GM21360 (cell line): ENCODE data around the gene PIK3R3.
"Not testable (repeated sequence)": the region's sequence is repeated elsewhere in the genome, so short reads cannot be mapped to it uniquely, and the experiment has no call there.

Source experiments
- ATAC-seq: cut with Tn5 transposase; IDR thresholded peaks from one replicate; pipeline ENCODE4 v1.9.1; 2021; ENCODE audit warnings: mild to moderate bottlenecking, moderate library complexity; ENCODE audit not compliant: unreplicated experiment

PIK3R3 gene

DNA sequence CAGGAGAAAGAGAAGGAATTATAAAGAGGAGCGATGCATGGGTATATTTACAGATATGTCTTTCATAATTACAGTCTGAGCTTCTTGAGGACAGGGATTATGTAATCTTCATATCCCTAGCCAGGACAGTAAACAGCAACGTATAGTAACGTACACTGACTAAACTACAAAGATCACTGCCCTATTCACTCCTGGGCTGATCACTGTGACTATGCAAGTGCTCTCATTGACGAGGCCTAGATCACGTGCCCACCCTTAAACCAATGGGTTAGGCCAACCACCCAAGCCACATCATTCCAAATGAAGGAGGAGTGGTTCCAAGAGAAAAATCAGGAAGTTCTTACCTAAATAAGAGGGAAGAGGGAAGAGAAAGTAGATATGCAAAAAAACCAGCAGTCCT is 18.5 kb downstream of the PIK3R3 start:
- ATAC-seq = no peak

DNA sequence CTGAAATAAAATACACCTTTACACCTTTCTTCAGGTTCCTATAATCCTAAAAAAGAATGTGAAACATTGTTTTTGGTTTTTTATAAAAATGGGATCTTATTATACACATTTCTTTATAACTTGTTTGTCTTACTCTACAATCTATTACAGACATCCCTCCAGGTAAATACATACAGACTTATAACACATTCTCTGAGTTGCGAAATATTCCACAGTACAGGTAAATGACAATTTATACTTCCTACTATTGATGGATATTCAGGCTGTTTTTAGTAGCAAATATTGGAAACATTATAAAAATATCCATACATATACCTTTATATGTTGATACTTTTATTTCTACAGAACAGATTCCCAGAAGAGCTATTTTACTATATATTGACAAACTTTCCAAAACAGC is 20.3 kb downstream of the PIK3R3 start:
- no peak for ATAC-seq

DNA sequence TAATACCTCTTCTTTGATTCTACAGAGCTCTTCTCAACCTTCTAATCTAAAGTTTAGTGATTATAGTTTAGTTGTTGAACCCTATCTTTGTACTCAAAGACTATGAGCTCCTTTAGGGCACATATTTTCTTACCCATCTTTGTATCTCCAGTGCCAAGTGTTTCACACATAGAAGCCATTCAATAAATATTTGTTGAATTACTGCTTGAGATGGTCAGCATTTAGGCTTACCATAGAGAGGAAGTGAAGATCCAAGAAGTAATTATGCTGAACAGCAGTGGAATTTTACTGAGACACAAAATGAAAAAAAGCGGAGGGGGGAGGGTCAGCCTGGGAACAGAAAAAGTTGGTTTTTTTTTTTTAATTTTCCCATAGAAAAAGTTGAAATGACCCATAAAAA is 21.9 kb downstream of the PIK3R3 start:
- ATAC-seq = no peak

DNA sequence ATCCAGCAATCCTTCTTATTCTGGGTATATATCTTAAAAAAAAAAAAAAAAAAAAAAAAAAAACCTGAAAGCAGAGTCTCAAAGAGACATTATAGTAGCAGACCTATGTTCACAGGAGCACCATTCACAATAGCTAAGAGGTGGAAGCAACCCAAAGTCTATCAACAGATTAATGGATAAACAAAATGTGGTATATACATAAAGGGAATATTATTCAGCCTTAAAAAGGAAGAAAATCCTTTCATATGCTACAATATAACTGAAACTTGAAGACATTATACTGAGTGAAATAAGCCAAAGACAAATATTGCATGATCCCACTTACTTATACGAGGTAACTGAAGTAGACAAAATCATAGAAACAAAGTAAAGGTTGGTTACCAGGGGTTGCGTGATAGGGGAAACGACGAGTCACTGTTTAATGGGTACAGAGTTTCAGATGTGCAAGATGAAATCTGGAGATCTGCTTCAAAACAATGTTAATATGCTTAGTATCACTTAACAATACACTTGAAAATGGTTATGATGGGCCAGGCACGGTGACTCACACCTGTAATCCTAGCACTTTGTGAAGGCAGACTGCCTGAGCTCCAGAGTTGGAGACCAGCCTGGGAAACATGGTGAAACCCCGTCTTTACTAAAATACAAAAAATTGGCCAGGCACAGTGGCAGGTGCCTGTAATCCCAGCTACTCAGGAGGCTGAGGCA is 29.5 kb downstream of the PIK3R3 start:
- no peak for ATAC-seq

- ATAC-seq = no peak
These were observed 33.2 kb downstream of the PIK3R3 start for GRCh38 chr1:46099215-46099614.

- ATAC-seq = no peak
These were observed 34.3 kb downstream of the PIK3R3 start for GRCh38 chr1:46098027-46098712.

DNA sequence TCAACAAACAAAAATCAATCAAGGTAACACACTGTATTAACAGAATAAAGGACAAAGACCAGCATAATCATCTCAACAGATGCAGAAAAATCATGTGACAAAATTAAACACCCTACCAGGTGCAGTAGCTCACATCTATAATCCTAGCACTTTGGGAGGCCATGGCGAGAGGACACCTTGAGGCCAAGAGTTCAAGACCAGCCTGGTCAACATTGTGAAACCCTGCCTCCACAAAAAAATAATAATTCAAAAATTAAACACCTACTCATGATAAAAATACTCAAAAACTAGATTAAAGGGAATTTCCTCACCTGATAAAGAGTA is 35.3 kb downstream of the PIK3R3 start:
- no peak for ATAC-seq

- no peak for ATAC-seq
These were observed 35.9 kb downstream of the PIK3R3 start for GRCh38 chr1:46096269-46097148.

GRCh38 chr1:46095110-46095509 is 37.3 kb downstream of the PIK3R3 start:
- not testable (repeated sequence) for ATAC-seq

GRCh38 chr1:46094471-46095005 is 37.9 kb downstream of the PIK3R3 start:
- ATAC-seq = no peak

- ATAC-seq = not testable (repeated sequence)
These were observed 38.6 kb downstream of the PIK3R3 start for GRCh38 chr1:46093832-46094231.

- ATAC-seq = no peak
These were observed 44.5 kb downstream of the PIK3R3 start for GRCh38 chr1:46087891-46088290.

- no peak for ATAC-seq
These were observed 45.9 kb downstream of the PIK3R3 start for GRCh38 chr1:46086576-46086975.

DNA sequence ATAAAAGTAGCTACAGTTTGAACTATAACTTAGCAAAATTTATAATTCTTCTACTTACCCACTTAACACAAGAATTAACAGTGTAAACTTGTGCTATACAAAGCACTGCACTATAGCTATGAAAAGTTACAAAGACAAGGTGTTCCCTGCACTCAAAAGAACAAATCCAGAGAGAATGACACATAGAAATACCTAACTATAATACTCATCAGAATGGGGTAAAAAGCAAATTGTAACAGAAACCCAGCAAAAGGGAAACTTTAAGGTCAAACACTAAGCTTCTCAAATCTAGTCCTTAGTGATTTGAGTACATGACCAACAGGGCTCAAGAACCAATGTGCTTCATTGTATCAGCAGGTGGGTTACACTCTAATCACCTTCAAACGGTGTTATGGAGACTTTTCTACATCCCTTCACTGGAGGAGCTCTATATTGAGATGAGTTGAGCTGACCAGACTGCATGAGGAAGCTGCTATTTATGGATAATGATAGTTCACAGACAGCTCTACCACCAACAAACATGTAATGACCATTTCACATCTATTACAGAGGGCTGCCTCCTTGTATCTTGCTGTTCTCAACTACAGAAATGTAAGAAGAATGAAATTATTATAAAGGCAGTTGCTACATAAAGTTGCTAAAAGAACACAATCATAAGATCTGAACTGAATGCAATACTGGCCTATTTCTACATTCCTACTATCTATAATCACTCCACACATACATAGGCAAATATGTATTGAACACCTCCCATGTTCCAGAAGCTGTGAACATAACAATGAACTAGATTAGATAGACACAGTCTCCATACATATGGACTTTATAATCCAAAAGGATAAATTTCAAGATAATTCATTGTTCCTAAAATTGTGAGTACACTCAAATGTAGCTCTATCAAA is 47.6 kb downstream of the PIK3R3 start:
- ATAC-seq = no peak

DNA sequence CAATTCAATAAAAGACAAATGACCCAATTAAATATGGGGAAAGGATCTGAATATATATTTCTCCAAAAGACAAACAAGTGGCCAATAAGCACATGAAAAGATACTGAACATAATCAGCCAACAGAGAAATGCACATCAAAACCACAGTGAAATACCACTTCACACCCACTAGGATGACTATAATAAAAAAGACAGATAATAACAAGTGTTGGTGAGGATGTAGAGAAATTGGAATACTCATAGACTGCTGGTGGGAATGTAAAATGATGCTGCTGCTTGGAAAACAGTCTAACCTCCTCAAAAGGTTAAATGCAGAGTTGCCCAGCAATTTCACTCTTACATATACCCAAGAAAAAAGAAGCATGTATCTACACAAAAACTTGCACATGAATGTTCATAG is 48.9 kb downstream of the PIK3R3 start:
- ATAC-seq = no peak

DNA sequence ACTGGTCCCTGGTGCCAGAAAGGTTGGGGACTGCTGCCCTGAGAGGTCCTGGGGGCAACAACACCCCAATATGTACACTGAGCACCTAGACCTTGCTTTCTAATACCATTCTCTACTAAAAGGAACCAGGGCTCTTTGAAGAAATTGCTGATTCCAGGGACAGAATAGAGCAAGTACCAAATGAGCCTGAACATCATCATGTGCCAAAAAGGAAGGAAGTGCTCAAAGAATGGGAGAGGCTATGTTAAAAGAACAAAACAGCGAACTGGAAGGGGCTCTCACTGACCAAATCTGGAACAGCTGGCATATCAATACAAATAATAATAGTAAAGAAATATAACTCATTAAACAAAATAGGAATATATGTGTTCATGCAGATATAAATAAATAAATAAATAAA is 50.8 kb downstream of the PIK3R3 start:
- no peak for ATAC-seq

GRCh38 chr1:46081206-46081605 is 51.2 kb downstream of the PIK3R3 start:
- no peak for ATAC-seq

- no peak for ATAC-seq
These were observed 52.2 kb downstream of the PIK3R3 start for GRCh38 chr1:46080257-46080656.

DNA sequence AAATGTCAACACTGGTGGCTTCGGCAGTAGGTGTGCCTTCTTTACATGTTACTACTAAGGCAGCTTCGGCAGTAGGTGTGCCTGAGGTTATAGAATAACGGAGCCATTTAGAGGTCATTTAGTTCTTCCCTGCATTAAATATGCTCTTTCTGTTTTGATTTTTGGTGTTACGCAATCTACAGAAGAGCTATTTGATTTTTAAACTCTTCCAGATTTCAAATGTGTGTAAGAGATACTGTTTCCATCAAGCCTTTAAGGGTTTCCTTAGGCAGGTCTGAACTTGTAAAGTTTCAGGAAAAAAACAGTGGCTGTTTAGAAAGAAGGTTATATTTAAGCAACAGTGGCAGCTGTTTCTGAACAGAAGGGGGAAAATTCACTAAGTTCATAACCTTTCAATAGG is 54.8 kb downstream of the PIK3R3 start:
- no peak for ATAC-seq

- ATAC-seq = no peak
These were observed 56.1 kb downstream of the PIK3R3 start for GRCh38 chr1:46076343-46076742.

DNA sequence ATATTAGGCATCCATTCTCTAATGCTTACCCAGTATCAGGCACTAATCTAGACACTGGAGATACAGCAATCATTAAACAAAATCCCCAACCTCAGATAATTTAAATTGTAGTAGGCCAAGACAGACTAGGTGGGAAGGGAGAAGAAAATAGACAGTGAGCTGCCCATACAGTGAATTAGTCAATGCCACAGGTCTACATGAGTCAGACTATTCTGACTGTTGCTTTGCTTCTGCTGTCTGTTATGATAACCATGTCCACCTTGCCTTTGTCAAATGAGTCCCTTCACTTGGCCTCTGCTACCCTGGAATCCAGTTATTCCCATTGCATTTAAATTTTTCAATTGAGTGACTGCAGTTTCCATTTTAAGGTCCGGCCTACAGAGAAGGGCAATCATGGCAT is 59.5 kb downstream of the PIK3R3 start:
- no peak for ATAC-seq
